ENCODE data around the gene NBAS.

NBAS gene

DNA sequence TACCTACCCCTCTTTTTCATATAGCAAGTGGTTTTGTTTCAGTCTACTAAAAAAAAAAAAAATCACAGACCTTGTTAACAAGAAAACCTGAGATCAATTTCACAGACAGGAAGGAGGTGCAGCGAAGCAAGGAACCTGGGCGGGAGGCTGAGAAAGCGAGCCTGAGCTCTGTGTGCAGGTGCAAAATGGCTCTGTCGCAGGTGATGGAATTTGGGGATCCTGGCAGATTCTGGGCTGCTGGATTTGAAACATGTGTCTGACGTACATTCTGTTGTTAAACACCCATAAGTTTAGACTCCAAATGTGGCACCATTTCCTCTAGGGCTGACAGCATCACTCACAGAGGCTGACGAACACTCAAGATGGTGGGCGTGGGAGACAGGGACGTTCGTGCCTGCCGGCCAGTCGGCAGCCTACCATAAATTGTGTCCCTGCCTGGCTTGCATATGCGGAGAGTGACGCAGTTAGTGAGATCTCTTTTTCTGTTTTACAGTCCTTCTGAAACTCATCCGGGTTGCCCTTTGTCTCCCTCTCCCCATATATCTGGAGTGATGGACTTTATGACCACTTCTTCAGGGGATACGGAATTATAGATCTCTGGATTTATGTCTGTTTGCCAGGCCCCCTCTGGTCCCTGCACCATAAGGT lies 21.7 kb upstream of the NBAS start:
- H3K4me3 ChIP-seq (ENCODE audit: control insufficient read depth, low read depth, low read length) = no peak overlapping the region
- no peak for DNase-seq (ENCODE audit: low read depth)
- TF ChIP-seq, protein P1, sequence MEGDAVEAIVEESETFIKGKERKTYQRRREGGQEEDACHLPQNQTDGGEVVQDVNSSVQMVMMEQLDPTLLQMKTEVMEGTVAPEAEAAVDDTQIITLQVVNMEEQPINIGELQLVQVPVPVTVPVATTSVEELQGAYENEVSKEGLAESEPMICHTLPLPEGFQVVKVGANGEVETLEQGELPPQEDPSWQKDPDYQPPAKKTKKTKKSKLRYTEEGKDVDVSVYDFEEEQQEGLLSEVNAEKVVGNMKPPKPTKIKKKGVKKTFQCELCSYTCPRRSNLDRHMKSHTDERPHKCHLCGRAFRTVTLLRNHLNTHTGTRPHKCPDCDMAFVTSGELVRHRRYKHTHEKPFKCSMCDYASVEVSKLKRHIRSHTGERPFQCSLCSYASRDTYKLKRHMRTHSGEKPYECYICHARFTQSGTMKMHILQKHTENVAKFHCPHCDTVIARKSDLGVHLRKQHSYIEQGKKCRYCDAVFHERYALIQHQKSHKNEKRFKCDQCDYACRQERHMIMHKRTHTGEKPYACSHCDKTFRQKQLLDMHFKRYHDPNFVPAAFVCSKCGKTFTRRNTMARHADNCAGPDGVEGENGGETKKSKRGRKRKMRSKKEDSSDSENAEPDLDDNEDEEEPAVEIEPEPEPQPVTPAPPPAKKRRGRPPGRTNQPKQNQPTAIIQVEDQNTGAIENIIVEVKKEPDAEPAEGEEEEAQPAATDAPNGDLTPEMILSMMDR (IDR thresholded peaks at IDR 0.05; ENCODE audit: control insufficient read depth, insufficient read depth, low read depth, low read length, missing control alignments) = no peak

DNA sequence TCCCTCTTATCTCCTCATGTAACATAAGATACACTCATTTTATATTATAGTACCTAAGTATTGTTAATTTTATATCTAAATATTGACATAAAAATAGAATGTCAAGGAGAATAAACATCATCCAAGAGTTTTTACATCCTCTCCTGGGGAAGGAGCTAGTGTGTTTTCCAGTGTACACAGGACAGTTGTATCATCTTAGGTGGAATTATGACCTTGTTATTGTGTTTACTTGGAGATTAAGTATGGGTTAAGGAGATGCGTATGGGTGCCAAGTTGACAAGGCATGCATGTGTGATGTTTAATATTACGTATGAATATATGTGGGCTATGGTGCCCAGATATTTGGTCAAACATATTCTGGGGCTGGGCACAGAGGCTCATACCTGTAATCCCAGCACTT lies 19.3 kb upstream of the NBAS start:
- TF ChIP-seq, protein P1 (IDR thresholded peaks at IDR 0.05; ENCODE audit: control insufficient read depth, insufficient read depth, low read depth, low read length, missing control alignments) = no peak
- H3K4me3 ChIP-seq (ENCODE audit: control insufficient read depth, low read depth, low read length) = no peak overlapping the region
- no peak for DNase-seq (ENCODE audit: low read depth)

DNA sequence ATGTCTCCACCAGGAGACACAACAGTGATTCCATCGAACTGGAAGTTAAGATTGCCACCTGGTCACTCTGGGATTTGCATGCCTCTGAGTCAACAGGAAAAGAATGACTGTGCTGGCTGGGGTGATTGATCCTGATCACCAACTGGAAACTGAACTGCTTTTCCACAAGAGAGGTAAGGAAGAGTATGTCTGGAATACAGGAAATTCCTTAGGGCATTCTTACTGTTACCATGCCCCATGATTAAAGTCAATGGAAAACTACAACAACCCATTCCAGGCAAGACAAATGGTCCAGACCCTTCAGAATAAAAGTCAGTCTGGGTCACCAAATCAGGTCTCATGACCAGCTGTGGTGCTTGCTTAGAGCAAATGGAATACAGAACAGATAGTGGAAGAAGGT lies 18.5 kb upstream of the NBAS start:
- H3K4me3 ChIP-seq (ENCODE audit: control insufficient read depth, low read depth, low read length) = no peak overlapping the region
- TF ChIP-seq, protein P1 (IDR thresholded peaks at IDR 0.05; ENCODE audit: control insufficient read depth, insufficient read depth, low read depth, low read length, missing control alignments) = no peak
- no peak for DNase-seq (ENCODE audit: low read depth)

DNA sequence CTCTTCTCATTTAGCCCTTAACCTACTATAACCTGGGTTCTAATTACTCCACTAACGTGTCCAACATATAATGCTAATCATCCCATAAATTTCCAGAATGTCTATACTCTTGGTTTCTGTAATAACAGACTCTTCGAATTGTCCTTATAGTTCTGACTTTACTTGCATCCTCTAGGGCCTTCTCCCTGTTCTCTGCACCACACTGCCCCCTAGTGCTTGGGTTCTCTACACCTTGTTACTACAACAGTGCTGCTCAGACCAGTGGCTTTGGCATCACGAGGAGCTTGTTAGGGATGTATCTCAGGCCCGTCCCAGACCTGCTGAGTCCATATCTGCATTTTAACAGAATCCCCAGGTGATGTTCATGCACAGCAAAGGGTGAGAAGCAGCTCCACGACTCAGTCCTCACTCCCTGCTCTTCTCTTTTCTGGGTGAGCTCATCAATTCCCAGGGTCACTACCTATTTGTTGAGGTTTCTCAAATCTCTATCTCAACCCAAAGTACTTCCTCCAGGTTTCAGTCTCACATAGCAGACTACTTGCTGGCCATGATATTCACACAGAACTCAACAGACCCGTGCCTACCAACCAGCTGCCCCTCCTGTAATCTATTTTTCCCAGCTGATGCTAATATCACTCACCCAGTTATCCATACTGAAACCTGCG lies 16.1 kb upstream of the NBAS start:
- DNase-seq (ENCODE audit: low read depth) = no peak
- TF ChIP-seq, protein P1 (IDR thresholded peaks at IDR 0.05; ENCODE audit: control insufficient read depth, insufficient read depth, low read depth, low read length, missing control alignments) = peak; percentile 92
- H3K4me3 ChIP-seq (ENCODE audit: control insufficient read depth, low read depth, low read length) = no peak overlapping the region

DNA sequence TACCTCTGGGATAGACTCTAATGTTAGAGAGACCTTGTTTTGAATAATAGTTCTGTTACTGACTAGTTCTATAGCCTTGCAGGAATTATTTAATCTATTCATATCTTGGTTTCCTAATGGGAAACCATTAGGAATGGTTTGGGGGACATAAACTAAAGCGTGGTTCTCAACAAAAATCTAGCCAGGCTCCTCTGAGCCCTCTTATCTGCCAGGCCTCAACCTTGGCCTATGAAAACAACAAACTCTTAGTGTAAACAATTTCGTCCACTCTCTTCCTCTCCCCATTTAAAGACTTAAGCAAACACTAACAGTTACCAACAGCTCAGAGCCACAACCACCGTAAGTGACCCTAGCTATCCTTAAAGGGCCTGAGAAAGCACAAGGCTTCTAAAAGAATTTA lies 10.6 kb upstream of the NBAS start:
- TF ChIP-seq, protein P1 (IDR thresholded peaks at IDR 0.05; ENCODE audit: control insufficient read depth, insufficient read depth, low read depth, low read length, missing control alignments) = no peak

DNA sequence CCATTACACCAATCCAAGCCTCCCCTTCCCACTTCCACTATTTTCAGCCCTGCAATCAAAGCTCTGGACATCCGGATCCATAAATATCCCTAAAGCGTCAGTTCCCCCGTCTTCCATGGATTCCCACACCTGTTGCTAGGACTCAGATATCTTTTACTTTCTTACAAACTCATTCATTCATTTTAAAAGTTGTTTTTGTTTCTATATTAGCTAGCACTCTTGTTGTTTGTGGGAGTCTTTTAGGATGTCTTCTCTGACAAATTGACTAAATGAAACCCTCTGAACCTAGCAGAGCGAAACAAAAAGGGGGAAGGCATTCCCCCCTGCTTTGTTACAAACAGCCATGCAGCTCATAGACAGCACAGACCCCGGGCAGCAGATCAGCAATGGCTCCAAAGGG lies 9.0 kb upstream of the NBAS start:
- no peak for DNase-seq (ENCODE audit: low read depth)
- TF ChIP-seq, protein P1 (IDR thresholded peaks at IDR 0.05; ENCODE audit: control insufficient read depth, insufficient read depth, low read depth, low read length, missing control alignments) = no peak
- no peak overlapping the region for H3K4me3 ChIP-seq (ENCODE audit: control insufficient read depth, low read depth, low read length)

More for the DNA sequence above, 10.6 kb upstream of the NBAS start:
- H3K4me3 ChIP-seq (ENCODE audit: control insufficient read depth, low read depth, low read length) = no peak overlapping the region
- DNase-seq (ENCODE audit: low read depth) = no peak

All from AG09309 (cell line).